IPS-18a (cell line): ENCODE results near the gene PSMB8.
"Not testable (repeated sequence)": the region's sequence is repeated elsewhere in the genome, so short reads cannot be mapped to it uniquely, and the experiment has no call there.

Experiments
- H3K27ac ChIP-seq: one replicate; pipeline ENCODE4 v1.5.1; 2013; ENCODE audit warnings: low read length
- H3K27me3 ChIP-seq: one replicate; pipeline ENCODE4 v1.6.1; 2013; ENCODE audit warnings: mild to moderate bottlenecking, low read length; ENCODE audit not compliant: control insufficient read depth, insufficient read depth
- H3K36me3 ChIP-seq: one replicate; pipeline ENCODE4 v1.6.1; 2013; ENCODE audit warnings: low read depth, low read length; ENCODE audit not compliant: control insufficient read depth
- H3K4me1 ChIP-seq: one replicate; pipeline ENCODE4 v1.6.1; 2013; ENCODE audit warnings: low read depth, low read length; ENCODE audit not compliant: control insufficient read depth
- H3K4me3 ChIP-seq: one replicate; pipeline ENCODE4 v1.5.1; 2013; ENCODE audit warnings: low read length
- H3K9ac ChIP-seq: one replicate; pipeline ENCODE4 v1.6.1; 2013; ENCODE audit warnings: mild to moderate bottlenecking, low read length, moderate library complexity
- H3K9me3 ChIP-seq: one replicate; pipeline ENCODE4 v1.6.1; 2013; ENCODE audit warnings: low read depth, low read length; ENCODE audit not compliant: control insufficient read depth

Gene PSMB8

GRCh38 chr6:32807020-32807580 lies 36.7 kb downstream of the PSMB8 start:
- H3K27ac ChIP-seq, result no peak overlapping the region
- no peak overlapping the region for H3K4me3 ChIP-seq
- no peaks in the 10 kb centered on the region for H3K36me3 ChIP-seq
- no peaks in the 10 kb centered on the region for H3K9me3 ChIP-seq
- H3K4me1 ChIP-seq, result no peaks in the 10 kb centered on the region
- no peaks in the 10 kb centered on the region for H3K27me3 ChIP-seq
- no peak overlapping the region for H3K9ac ChIP-seq

GRCh38 chr6:32805404-32805803 lies 38.4 kb downstream of the PSMB8 start:
- H3K27me3 ChIP-seq, H3K9ac ChIP-seq, H3K4me3 ChIP-seq, H3K36me3 ChIP-seq, H3K27ac ChIP-seq, H3K4me1 ChIP-seq, H3K9me3 ChIP-seq: not testable (repeated sequence)

GRCh38 chr6:32803416-32803815 lies 40.4 kb downstream of the PSMB8 start:
- Histone ChIP-seq H3K27ac (no peak overlapping the region), H3K9me3 (no peaks in the 10 kb centered on the region), H3K9ac (no peak overlapping the region), H3K4me3 (no peak overlapping the region), H3K27me3 (no peaks in the 10 kb centered on the region), H3K36me3 (no peaks in the 10 kb centered on the region), H3K4me1 (no peaks in the 10 kb centered on the region)

GRCh38 chr6:32799740-32800139 lies 44.1 kb downstream of the PSMB8 start:
- Histone ChIP-seq H3K36me3 (no peaks in the 10 kb centered on the region), H3K27ac (no peak overlapping the region), H3K27me3 (no peaks in the 10 kb centered on the region), H3K9me3 (no peaks in the 10 kb centered on the region), H3K9ac (no peak overlapping the region), H3K4me3 (no peak overlapping the region), H3K4me1 (peaks cover 3% of the 10 kb centered on the region)

GRCh38 chr6:32799168-32799567 lies 44.7 kb downstream of the PSMB8 start:
- no peaks in the 10 kb centered on the region for H3K36me3 ChIP-seq
- H3K27me3 ChIP-seq, result no peaks in the 10 kb centered on the region
- no peak overlapping the region for H3K9ac ChIP-seq
- H3K27ac ChIP-seq, result no peak overlapping the region
- no peak overlapping the region for H3K4me3 ChIP-seq
- no peaks in the 10 kb centered on the region for H3K9me3 ChIP-seq
- peaks cover 3% of the 10 kb centered on the region for H3K4me1 ChIP-seq

- peak overlapping the region; percentile 52 for H3K4me3 ChIP-seq
- no peak overlapping the region for H3K27ac ChIP-seq
- H3K36me3 ChIP-seq, result no peaks in the 10 kb centered on the region
- peaks cover 3% of the 10 kb centered on the region for H3K4me1 ChIP-seq
- no peak overlapping the region for H3K9ac ChIP-seq
- no peaks in the 10 kb centered on the region for H3K9me3 ChIP-seq
- no peaks in the 10 kb centered on the region for H3K27me3 ChIP-seq
Measured at GRCh38 chr6:32796848-32797776, 46.7 kb downstream of the PSMB8 start.

GRCh38 chr6:32794510-32794909 lies 49.3 kb downstream of the PSMB8 start:
- Histone ChIP-seq H3K9me3 (no peaks in the 10 kb centered on the region), H3K9ac (no peak overlapping the region), H3K27ac (no peak overlapping the region), H3K4me3 (no peak overlapping the region), H3K4me1 (peaks cover 3% of the 10 kb centered on the region), H3K27me3 (no peaks in the 10 kb centered on the region), H3K36me3 (no peaks in the 10 kb centered on the region)

GRCh38 chr6:32792901-32793435 lies 50.9 kb downstream of the PSMB8 start:
- no peak overlapping the region for H3K4me3 ChIP-seq
- H3K4me1 ChIP-seq, result peaks cover 3% of the 10 kb centered on the region
- no peaks in the 10 kb centered on the region for H3K36me3 ChIP-seq
- no peaks in the 10 kb centered on the region for H3K27me3 ChIP-seq
- H3K9me3 ChIP-seq, result no peaks in the 10 kb centered on the region
- no peak overlapping the region for H3K9ac ChIP-seq
- H3K27ac ChIP-seq, result no peak overlapping the region
